Endothelial cell of hepatic sinusoid (primary cell): Measurements from ENCODE around the gene ARF6.
"Not testable (repeated sequence)": the region's sequence is repeated elsewhere in the genome, so short reads cannot be mapped to it uniquely, and the experiment has no call there.

Source experiments
- in situ Hi-C: cut with HindIII; loops from 2 replicates; pipeline ENCODE4 v1.10.0; 2017; ENCODE audit warnings: low sequenced_read_pairs

ARF6 gene

GRCh38 chr14:49875640-49876198 lies 17.2 kb upstream of the ARF6 start:
- in situ Hi-C loops: no loop called here

- in situ Hi-C loops: no loop called here
These were observed 16.2 kb upstream of the ARF6 start for GRCh38 chr14:49876563-49877127.

GRCh38 chr14:49879646-49880204 lies 13.2 kb upstream of the ARF6 start:
- in situ Hi-C loops: no loop called here

GRCh38 chr14:49880267-49881064 lies 12.4 kb upstream of the ARF6 start:
- in situ Hi-C loops: no loop called here

- in situ Hi-C loops: no loop called here
These were observed 11.4 kb upstream of the ARF6 start for GRCh38 chr14:49881350-49882001.

- in situ Hi-C loops: no loop called here
These were observed 9.8 kb upstream of the ARF6 start for GRCh38 chr14:49882826-49883694.

GRCh38 chr14:49886523-49886922 lies 6.4 kb upstream of the ARF6 start:
- in situ Hi-C loops: no loop called here

GRCh38 chr14:49888293-49888692 lies 4.6 kb upstream of the ARF6 start:
- in situ Hi-C loops: no loop called here

- in situ Hi-C loops: no loop called here
These were observed 614 bp upstream of the ARF6 start for GRCh38 chr14:49892301-49892635.

GRCh38 chr14:49893309-49894213 lies 679 bp downstream of the ARF6 start:
- in situ Hi-C loops: no loop called here

GRCh38 chr14:49894214-49895107 lies 1.6 kb downstream of the ARF6 start:
- in situ Hi-C loops: not testable (repeated sequence)

- in situ Hi-C loops: no loop called here
These were observed 2.6 kb downstream of the ARF6 start for GRCh38 chr14:49895480-49895879.

- in situ Hi-C loops: not testable (repeated sequence)
These were observed 3.4 kb downstream of the ARF6 start for GRCh38 chr14:49896272-49896671.

GRCh38 chr14:49896966-49897365 lies 4.1 kb downstream of the ARF6 start:
- in situ Hi-C loops: no loop called here

GRCh38 chr14:49897414-49897813 lies 4.5 kb downstream of the ARF6 start:
- in situ Hi-C loops: no loop called here

- in situ Hi-C loops: no loop called here
These were observed 5.1 kb downstream of the ARF6 start for GRCh38 chr14:49897965-49898364.

- in situ Hi-C loops: no loop called here
These were observed 5.6 kb downstream of the ARF6 start for GRCh38 chr14:49898485-49898884.

GRCh38 chr14:49900973-49901372 lies 8.1 kb downstream of the ARF6 start:
- in situ Hi-C loops: no loop called here
